ENCODE data around the gene OSMR. TPM values are rescaled to one million over a fixed set of nuclear protein-coding genes. Genes with fewer than 3 reads are reported as not detected.

The OSMR gene
- total RNA-seq, 1 donor = 174 TPM

DNA sequence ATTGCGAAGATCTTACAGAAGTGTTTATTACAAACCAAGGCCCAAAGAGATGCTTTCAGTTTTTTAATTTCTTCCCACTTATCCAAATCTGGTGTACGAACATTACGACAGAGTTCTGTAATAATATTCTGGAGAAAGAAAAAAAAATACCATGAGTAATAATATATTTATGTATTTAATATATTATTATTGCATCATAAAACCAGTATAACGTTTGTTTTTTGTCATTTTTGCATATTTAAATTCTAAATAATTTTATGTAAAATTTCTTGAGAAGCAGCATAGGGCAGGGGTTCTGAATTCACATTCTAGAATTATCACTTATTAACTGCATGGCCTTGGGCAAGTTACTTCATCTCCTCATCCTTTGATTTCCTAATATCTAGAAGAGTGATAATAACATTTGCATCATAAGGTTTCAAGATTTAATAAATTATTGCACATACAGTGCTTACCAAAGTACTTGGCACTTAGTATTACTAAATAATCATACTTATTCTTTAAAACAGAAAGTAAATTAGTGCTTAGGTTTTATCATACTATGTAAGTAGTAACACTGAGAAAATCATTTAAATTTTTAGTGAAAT lies 107.7 kb downstream of the OSMR start:
- no peaks in the 10 kb centered on the region for H3K4me1 ChIP-seq (ENCODE audit: insufficient read depth, low read length)
- TF ChIP-seq, protein P1, sequence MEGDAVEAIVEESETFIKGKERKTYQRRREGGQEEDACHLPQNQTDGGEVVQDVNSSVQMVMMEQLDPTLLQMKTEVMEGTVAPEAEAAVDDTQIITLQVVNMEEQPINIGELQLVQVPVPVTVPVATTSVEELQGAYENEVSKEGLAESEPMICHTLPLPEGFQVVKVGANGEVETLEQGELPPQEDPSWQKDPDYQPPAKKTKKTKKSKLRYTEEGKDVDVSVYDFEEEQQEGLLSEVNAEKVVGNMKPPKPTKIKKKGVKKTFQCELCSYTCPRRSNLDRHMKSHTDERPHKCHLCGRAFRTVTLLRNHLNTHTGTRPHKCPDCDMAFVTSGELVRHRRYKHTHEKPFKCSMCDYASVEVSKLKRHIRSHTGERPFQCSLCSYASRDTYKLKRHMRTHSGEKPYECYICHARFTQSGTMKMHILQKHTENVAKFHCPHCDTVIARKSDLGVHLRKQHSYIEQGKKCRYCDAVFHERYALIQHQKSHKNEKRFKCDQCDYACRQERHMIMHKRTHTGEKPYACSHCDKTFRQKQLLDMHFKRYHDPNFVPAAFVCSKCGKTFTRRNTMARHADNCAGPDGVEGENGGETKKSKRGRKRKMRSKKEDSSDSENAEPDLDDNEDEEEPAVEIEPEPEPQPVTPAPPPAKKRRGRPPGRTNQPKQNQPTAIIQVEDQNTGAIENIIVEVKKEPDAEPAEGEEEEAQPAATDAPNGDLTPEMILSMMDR (IDR thresholded peaks at IDR 0.05; ENCODE audit: extremely low read depth, low read depth, low read length) = no peak
- H3K36me3 ChIP-seq (ENCODE audit: insufficient read depth, low read length) = peaks cover 51% of the 10 kb centered on the region
- no peaks in the 10 kb centered on the region for H3K79me2 ChIP-seq (ENCODE audit: insufficient read depth, low read length)
- H3K4me2 ChIP-seq (ENCODE audit: insufficient read depth, low read length) = no peak overlapping the region
- H4K20me1 ChIP-seq (ENCODE audit: insufficient read depth, low read length) = no peaks in the 10 kb centered on the region
- no peak overlapping the region for H3K27ac ChIP-seq (ENCODE audit: low read depth, low read length)
- no peaks in the 10 kb centered on the region for H3K9me3 ChIP-seq (ENCODE audit: low read depth, low read length)
- no peaks in the 10 kb centered on the region for H3K27me3 ChIP-seq (ENCODE audit: insufficient read depth, low read length)
- H3K4me3 ChIP-seq (ENCODE audit: insufficient read depth, low read length) = no peak overlapping the region
- DNase-seq (ENCODE audit: insufficient read length, low spot score, missing footprints) = no peak
- H2AFZ ChIP-seq (ENCODE audit: low read length) = no peak overlapping the region

DNA sequence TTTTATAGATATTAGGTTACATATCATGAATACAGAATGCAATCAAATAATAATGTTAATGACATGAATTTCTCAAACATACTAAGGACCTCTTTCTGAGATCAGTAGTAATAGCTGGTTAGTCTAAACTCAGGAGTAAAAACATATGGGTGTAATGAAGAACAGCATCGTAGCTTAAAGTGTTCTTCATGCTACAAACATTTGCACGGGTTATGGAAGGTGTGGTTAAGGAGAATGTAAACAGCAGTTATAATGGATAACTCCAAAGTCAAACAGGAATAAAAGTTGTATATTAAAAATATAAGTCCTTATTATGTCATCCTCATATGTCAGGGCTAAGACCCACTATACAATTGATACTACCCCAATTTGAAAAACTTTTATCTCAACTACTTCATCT lies 115.9 kb downstream of the OSMR start:
- H3K36me3 ChIP-seq (ENCODE audit: insufficient read depth, low read length) = peaks cover 34% of the 10 kb centered on the region
- TF ChIP-seq, protein P1 (IDR thresholded peaks at IDR 0.05; ENCODE audit: extremely low read depth, low read depth, low read length) = no peak
- H2AFZ ChIP-seq (ENCODE audit: low read length) = no peak overlapping the region
- no peak for DNase-seq (ENCODE audit: insufficient read length, low spot score, missing footprints)
- no peaks in the 10 kb centered on the region for H3K79me2 ChIP-seq (ENCODE audit: insufficient read depth, low read length)
- H3K27me3 ChIP-seq (ENCODE audit: insufficient read depth, low read length) = no peaks in the 10 kb centered on the region
- H3K4me1 ChIP-seq (ENCODE audit: insufficient read depth, low read length) = no peaks in the 10 kb centered on the region
- H3K4me3 ChIP-seq (ENCODE audit: insufficient read depth, low read length) = no peak overlapping the region
- H4K20me1 ChIP-seq (ENCODE audit: insufficient read depth, low read length) = no peaks in the 10 kb centered on the region
- H3K27ac ChIP-seq (ENCODE audit: low read depth, low read length) = no peak overlapping the region
- H3K4me2 ChIP-seq (ENCODE audit: insufficient read depth, low read length) = no peak overlapping the region
- H3K9me3 ChIP-seq (ENCODE audit: low read depth, low read length) = no peaks in the 10 kb centered on the region

DNA sequence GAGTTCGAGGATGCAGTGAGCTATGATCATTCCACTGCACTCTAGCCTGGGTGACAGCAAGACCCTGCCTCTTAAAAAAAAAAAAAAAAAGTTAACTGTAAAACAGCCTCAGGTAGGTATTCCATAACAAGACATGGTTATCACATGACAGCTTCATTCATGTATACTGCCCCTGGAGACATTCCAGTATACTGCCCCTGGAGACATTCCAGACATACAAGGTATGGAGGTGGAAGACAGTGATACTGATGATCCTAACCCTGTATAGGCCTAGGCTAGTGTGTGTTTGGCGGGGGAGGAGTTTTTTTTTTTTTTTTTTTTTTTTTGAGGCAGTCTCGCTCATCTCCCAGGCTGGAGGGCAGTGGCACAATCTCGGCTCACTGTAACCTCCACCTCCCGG lies 122.9 kb downstream of the OSMR start:
- Histone ChIP-seq H3K27me3 (ENCODE audit: insufficient read depth, low read length) (no peaks in the 10 kb centered on the region), H3K36me3 (ENCODE audit: insufficient read depth, low read length) (peaks cover 18% of the 10 kb centered on the region), H3K4me1 (ENCODE audit: insufficient read depth, low read length) (no peaks in the 10 kb centered on the region), H3K9me3 (ENCODE audit: low read depth, low read length) (no peaks in the 10 kb centered on the region), H4K20me1 (ENCODE audit: insufficient read depth, low read length) (no peaks in the 10 kb centered on the region), H3K27ac (ENCODE audit: low read depth, low read length) (no peak overlapping the region), H3K4me2 (ENCODE audit: insufficient read depth, low read length) (no peak overlapping the region), H2AFZ (ENCODE audit: low read length) (no peak overlapping the region), H3K79me2 (ENCODE audit: insufficient read depth, low read length) (no peaks in the 10 kb centered on the region), H3K4me3 (ENCODE audit: insufficient read depth, low read length) (no peak overlapping the region)
- TF ChIP-seq, protein P1 (IDR thresholded peaks at IDR 0.05; ENCODE audit: extremely low read depth, low read depth, low read length) = no peak
- DNase-seq (ENCODE audit: insufficient read length, low spot score, missing footprints) = peak; percentile 9

DNA sequence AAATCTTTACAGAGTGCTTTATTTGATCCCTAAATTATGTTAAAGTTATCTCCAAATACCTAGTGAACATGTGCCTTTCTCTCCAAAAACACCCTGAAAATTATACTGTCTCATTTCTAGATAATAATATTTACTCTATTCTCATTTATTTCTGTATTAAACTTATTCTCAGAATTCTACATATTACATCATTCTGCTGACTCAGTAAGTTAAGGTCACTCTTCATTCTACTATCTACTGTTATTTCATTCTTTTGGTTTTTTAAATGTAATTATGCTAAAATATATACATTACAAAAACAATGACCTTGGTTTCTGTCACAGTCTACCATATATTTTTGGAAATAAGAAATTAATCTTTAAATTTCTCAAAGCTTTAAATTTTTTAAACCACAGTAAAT lies 132.2 kb downstream of the OSMR start:
- Histone ChIP-seq H3K4me1 (ENCODE audit: insufficient read depth, low read length) (no peaks in the 10 kb centered on the region), H3K27me3 (ENCODE audit: insufficient read depth, low read length) (no peaks in the 10 kb centered on the region), H2AFZ (ENCODE audit: low read length) (no peak overlapping the region), H3K4me2 (ENCODE audit: insufficient read depth, low read length) (no peak overlapping the region), H3K9me3 (ENCODE audit: low read depth, low read length) (no peaks in the 10 kb centered on the region), H3K27ac (ENCODE audit: low read depth, low read length) (no peak overlapping the region), H3K4me3 (ENCODE audit: insufficient read depth, low read length) (no peak overlapping the region), H3K36me3 (ENCODE audit: insufficient read depth, low read length) (no peaks in the 10 kb centered on the region), H4K20me1 (ENCODE audit: insufficient read depth, low read length) (no peaks in the 10 kb centered on the region), H3K79me2 (ENCODE audit: insufficient read depth, low read length) (no peaks in the 10 kb centered on the region)
- peak; percentile 62 for DNase-seq (ENCODE audit: insufficient read length, low spot score, missing footprints)
- TF ChIP-seq, protein P1 (IDR thresholded peaks at IDR 0.05; ENCODE audit: extremely low read depth, low read depth, low read length) = no peak
